NCI-H748 treated with DMSO at 0.1 percent for 48 hours (cell line): ENCODE measurements around the gene LDLRAP1.

ENCODE experiments used
- DNase-seq: peaks from one replicate; lab custom pipeline; 2025; lab: John Stamatoyannopoulos, UW

Gene LDLRAP1

DNA sequence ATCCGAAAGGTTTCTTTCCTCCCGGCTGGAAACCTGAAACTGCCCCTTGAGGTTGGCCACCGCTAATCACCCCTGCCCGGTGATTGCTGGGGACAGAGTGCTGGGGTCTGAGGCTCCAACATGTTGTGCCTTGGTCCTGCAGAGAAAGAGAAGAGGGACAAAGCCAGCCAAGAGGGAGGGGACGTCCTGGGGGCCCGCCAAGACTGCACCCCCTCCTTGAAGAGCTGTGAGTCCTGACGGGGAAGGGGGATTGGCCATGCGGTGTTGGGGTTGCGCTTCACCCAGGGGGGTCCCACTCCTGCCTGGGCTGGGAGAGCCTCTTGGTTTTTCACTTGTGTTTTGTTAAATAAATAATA lies 19.5 kb downstream of the LDLRAP1 start:
- DNase-seq, result no peak

GRCh38 chr1:25563330-25564215 lies 20.2 kb downstream of the LDLRAP1 start:
- DNase-seq, result no peak

DNA sequence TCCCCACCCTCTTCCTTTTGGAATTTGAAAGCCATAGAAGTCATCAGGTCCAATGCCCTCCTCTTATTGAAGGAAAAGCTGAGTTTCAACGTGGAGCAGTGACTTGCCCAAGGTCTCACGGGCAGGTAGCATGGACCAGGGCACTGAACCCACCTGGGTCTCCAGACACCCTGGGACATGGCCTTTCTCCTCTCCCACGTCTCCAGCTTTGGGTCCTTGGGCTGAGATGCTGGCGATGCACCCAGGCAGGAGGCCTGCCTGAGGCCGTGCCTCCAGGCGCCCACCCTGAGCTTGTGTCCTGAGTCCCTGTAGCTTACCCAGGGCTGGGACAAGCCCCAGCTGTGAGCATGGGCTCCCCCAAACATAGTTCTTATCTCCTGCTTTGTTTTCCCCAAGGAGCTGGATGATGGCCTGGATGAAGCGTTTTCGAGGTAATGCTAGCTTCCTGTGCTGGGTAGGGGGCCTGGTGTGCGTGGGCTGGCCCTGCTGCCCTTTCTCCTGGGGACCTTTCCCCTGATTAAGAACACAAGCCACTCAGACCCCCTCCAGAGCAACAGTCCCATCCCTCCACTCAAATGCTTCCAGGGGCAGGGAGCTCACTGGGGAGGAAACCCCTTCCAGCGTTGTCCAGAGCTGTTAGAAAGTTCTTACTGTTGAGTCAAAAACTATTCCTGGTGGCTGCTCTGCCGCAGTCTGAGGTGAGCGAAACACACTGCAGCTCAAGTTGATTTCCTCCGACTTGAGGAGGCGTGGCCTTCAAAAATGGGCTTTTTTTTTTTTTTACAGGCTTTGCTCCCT lies 21.6 kb downstream of the LDLRAP1 start:
- DNase-seq, result no peak

DNA sequence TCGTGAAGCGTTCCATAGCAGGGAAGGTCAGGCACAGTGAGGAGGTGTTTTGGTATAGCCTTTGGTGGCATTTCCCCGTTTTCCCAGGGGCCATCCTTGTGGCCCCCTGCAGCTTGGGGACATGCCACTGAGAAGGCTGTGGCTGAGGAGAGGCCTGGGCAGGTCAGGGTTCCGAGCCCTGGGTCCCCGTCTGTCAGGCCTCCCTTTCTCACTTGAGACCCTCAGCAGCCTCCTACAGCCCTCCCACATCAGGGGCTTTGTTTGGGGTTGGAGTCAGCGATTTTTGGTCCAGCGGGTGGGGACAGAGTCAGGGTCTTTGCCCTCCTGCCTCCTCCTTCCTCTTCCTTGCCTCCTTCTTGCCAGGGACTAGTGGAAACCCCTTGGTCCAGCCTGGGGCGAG lies 22.2 kb downstream of the LDLRAP1 start:
- DNase-seq, result no peak

DNA sequence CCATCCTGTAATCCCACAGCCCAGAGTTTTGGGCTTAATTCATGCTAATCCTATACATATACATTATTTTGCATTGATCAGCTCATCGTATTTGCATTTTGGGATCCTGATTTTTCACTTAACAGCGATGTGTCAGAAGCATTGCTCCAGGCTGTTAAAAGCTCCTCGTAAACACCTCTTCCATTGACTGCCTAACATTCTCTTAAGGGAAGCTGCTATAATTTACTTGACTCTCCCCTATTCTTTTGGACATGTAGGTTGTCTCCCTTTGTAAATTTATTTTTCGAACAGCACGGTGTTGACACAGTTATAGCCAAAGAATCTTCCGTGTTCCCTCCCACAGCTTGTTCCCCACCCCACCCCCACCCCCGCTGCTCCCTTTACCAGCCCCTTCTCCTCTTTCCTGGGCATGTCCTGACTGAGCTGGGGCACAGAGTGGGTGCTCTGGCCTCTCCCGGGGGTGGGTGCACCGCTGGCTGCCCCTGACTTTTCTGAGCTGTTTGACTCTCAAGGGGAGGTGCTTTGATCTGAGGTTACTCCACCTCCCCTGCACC lies 22.8 kb downstream of the LDLRAP1 start:
- no peak for DNase-seq

DNA sequence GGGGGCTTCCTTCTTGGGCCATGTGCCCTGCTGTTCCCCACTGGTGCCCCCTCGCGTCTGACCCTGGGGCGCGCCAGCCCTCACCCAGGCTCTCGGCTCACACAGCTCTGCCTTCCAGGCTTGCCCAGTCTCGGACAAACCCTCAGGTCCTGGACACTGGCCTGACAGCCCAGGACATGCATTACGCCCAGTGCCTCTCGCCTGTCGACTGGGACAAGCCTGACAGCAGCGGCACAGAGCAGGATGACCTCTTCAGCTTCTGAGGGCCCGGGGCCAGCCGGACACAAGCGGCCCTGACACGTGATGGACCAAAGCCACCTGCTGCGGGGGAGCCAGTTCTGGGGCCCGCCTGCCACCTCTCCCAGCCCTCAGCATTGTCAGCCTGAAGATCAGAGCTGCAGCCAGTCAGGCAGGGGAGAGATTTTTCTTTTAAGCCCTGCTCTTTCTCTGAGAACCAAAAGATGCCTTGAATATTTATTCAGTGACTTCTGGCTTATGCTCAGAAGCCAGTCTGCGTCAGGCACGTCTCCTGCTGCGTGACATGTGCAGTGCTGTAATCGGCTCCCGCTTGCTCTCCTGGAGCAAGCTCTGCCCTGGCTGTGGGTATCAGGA lies 23.4 kb downstream of the LDLRAP1 start:
- no peak for DNase-seq

- DNase-seq, result no peak
Measured at GRCh38 chr1:25567710-25568089, 24.3 kb downstream of the LDLRAP1 start.

DNA sequence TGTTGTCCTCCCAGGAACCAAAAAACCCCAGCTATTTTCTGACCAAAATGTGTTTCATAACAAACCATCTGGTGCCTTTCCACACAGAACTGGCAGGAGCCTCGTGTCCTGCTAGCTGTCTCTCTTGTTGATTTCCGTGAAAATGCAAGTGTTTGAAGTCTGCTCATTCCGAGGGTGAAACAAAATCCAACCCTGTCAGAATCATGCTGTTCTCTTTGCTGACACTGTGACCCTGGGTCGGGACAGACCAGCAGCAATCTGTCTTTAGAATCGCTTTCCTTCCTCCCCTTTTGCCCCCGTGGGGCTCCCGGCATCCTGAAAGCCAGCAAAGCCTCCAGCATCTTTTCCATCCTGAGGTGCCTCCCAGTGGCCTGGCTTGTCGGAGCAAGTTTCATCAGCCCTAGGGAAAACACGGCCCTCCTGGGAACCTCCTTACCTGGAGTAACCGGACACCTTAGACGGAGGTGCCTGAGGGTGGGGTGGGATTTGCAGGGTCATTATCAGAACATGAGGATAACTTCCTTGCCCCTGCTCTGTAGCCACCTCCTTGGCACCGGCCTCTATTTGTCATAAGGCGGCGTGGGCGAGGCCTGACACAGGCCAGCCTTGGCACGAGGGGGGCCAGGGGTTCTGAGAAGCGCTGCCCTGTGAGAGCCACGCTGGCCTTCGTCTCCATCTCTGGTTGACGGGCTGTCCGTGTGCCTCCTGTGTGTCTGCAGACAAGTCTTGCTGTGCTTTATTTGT lies 24.9 kb downstream of the LDLRAP1 start:
- DNase-seq, result no peak

GRCh38 chr1:25568834-25569596 lies 25.6 kb downstream of the LDLRAP1 start:
- no peak for DNase-seq

DNA sequence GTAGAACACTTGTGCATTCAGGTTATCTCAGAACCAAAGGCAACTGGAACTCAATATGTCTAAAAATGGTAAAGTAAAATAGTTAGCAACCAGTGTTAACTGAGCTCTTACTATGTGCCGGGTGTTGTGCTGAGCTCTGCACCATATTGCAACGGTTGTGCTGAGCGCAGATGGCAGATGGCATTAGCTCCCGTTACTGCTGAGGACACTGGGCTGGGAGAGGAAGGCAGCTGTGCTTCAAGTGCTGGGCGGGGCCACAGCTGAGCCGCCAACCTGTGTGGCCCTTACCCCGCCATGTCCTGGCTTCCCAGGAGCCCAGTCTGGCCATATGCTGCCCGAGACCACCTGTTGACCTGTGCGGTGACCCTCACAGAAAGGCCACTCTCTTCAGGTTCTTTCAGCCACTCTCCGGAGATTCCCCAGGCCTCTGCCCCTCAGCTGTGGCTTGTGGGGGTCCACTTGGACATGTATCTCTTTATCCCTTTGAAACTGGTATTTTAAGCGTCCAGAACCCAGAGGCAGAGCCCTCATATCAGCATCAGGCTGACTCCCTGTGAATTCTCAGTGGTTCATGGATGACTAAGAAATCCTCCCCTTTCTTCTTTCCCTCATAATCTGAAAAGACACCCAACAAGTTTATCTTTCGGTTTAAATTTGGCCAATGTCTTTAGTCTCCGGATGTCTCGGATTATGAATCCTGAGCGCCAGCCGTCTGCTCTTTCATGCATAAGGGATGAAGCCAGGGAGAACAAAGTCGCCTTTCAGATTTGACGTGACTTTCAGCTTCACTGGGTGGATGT lies 26.4 kb downstream of the LDLRAP1 start:
- no peak for DNase-seq

GRCh38 chr1:25570798-25571521 lies 27.6 kb downstream of the LDLRAP1 start:
- no peak for DNase-seq

DNA sequence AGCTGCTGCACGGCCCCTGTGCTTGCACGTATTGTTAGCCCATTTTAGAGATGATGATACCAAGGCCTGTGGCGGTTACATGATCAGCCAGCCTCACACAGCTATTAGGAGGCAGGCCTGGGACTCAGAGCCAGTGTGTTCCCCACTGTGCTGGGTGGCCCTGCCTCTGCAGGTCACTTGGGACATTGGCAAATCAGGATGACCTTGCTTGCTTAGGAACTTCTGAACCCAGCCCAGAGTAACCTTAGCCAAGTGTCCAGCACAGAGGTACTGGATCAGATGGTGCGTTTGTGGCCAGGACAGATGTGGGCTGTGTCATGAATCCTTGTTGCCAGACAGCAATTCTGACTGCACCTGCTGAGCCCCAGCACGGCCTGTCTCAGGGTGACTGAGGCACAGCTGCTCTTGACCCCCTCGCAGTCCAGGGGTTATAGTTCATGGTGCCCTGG lies 28.1 kb downstream of the LDLRAP1 start:
- no peak for DNase-seq

DNA sequence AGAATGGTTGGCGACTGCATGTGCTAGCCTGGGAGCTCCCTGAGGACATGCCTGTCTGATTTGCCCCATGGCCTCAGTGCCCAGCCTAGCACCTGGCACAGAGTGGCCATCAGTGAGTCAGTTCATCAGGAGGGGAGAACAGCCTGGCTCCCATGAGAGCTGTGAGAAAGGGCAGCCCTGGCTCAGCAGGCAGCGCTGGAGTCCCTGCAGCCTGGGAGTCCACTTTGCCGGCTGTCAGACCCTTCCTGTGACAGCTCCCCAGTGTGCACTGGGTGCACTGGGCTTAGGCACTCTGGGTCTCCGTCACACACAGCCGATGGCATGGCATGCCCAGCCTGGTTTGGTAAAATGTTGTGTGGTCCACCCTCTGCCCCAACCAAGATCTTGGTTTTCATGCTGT lies 28.7 kb downstream of the LDLRAP1 start:
- no peak for DNase-seq

DNA sequence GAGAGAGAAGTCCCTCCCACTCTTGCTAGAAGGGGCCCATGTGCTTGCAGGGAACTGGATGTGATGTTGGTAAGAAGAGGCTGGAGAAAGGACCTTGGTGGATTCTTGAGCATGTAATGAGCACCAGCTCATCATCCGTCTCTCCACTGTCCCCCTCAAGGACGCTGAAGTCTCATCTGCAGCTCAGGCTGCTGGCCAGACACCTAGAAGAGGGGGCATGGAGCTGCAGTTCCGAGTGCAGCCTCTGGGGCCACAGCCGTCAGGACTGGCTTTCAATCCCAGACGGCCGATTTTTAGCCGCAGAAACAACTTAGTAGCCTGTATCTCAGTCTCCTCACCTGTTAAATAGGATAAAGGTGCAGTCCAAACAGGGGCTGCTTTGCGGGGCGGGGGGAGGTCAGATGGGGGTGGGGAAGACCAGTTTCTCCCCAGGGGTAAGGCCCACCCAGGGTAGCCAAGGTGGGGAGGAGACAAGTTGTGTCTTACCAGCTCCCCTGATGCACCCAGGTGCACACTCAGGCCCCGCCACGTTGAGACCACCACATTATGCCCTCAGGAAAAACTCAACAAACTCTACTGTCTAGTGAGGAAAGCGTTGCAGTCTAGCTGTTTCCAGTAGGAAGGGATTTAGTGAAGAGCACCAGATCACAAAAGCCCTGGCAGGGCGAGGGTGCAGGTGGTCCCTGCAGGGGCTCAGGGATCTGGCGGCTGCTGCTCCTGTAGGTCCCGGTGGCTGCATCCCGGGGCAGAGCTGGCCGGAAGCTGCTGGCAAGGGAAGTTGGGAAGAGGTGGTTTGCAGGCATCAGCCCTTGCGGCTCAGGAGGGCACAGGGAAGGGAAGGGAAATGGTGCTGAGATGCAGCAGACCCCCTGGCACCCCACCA lies 29.5 kb downstream of the LDLRAP1 start:
- DNase-seq, result no peak

- DNase-seq, result no peak
Measured at GRCh38 chr1:25573591-25573930, 30.2 kb downstream of the LDLRAP1 start.

GRCh38 chr1:25573961-25574360 lies 30.6 kb downstream of the LDLRAP1 start:
- no peak for DNase-seq

GRCh38 chr1:25575191-25575590 lies 31.8 kb downstream of the LDLRAP1 start:
- no peak for DNase-seq

GRCh38 chr1:25576459-25577133 lies 33.2 kb downstream of the LDLRAP1 start:
- DNase-seq, result no peak
